Measurements from ENCODE around the gene ZNF467.

The ZNF467 gene

DNA sequence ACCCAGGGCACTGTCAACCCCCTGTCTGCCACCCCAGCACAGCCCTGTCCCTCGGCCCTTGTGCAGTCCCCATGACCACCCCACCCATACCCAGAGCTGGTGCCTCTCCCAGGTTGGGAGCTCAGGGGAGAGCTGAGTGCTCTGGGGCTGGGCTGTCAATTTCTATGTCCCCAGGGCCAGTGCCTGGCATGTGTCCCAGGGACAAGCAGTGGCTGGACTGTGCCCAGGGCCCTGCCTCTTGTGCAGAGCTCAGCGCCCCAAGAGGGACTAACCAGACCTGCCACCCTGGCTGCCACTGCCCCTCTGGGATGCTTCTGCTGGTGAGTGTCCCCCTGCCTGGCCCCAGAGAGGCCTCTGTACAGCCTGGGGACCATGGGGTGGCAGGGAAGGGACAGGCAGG, 35.8 kb upstream of the ZNF467 start:
- ChIA-PET CTCF (interaction anchor here (1.0 to 1.1 kb wide), 2 partner anchors 15 to 29 kb away, joined by 3 to 5 read pairs; no protein-coding TSS in a partner anchor), POLR2A (no interaction called here)
- TF ChIP-seq, protein P1, sequence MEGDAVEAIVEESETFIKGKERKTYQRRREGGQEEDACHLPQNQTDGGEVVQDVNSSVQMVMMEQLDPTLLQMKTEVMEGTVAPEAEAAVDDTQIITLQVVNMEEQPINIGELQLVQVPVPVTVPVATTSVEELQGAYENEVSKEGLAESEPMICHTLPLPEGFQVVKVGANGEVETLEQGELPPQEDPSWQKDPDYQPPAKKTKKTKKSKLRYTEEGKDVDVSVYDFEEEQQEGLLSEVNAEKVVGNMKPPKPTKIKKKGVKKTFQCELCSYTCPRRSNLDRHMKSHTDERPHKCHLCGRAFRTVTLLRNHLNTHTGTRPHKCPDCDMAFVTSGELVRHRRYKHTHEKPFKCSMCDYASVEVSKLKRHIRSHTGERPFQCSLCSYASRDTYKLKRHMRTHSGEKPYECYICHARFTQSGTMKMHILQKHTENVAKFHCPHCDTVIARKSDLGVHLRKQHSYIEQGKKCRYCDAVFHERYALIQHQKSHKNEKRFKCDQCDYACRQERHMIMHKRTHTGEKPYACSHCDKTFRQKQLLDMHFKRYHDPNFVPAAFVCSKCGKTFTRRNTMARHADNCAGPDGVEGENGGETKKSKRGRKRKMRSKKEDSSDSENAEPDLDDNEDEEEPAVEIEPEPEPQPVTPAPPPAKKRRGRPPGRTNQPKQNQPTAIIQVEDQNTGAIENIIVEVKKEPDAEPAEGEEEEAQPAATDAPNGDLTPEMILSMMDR (IDR thresholded peaks at IDR 0.05; ENCODE audit: insufficient read depth, low read length, missing control alignments) = no peak
- H3K4me3 ChIP-seq (ENCODE audit: low read depth, low read length) = no peak overlapping the region
- no peak for DNase-seq (ENCODE audit: low read depth, low spot score)

DNA sequence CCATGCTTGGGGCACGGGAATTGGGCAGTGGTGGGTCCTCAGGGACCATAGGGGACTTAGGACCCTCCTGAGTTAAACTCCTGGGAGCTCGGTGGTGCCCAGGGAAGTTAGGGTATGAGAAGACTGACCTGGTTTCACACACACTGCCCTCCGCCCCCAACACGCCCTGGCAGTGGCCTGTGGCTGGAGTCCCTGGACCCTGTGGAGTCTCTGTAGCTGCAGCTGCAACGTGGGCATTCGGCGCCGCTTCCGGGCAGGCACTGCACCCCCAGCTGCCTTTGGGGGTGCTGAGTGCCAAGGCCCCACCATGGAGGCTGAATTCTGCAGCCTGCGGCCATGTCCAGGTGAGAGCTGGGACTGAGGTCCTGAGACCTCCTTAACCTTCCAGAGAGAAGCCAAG, 34.9 kb upstream of the ZNF467 start:
- H3K4me3 ChIP-seq (ENCODE audit: low read depth, low read length) = no peak overlapping the region
- POLR2A ChIA-PET = no interaction called here
- TF ChIP-seq, protein P1 (IDR thresholded peaks at IDR 0.05; ENCODE audit: insufficient read depth, low read length, missing control alignments) = no peak
- DNase-seq (ENCODE audit: low read depth, low spot score) = no peak
- CTCF ChIA-PET = interaction anchor here (1.0 to 2.4 kb wide), 5 partner anchors 9 to 20 kb away, joined by 3 to 12 read pairs (median 5); no protein-coding TSS in a partner anchor

DNA sequence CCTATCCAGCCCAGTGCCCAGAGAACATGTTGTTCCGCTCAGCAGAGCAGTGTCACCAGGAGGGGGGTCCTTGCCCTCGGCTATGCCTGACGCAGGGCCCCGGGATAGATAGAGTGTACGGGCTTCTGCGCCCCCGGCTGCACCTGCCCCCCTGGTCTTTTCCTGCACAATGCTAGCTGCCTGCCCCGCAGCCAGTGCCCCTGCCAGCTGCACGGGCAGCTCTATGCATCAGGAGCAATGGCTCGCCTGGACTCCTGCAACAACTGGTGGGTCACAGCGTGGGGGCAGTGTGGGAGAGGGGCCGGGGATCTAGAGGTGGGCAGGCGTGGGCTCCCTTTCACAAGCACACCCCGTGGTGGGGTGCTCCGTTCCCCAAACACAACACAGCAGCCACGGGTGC, 33.3 kb upstream of the ZNF467 start:
- POLR2A ChIA-PET = no interaction called here
- CTCF ChIA-PET = interaction anchor here (1.1 to 2.4 kb wide), 12 partner anchors 11 to 77 kb away, joined by 3 to 12 read pairs (median 4); partner anchors contain the start of gene ZNF862
- DNase-seq (ENCODE audit: low read depth, low spot score) = no peak
- TF ChIP-seq, protein P1 (IDR thresholded peaks at IDR 0.05; ENCODE audit: insufficient read depth, low read length, missing control alignments) = no peak
- no peak overlapping the region for H3K4me3 ChIP-seq (ENCODE audit: low read depth, low read length)

DNA sequence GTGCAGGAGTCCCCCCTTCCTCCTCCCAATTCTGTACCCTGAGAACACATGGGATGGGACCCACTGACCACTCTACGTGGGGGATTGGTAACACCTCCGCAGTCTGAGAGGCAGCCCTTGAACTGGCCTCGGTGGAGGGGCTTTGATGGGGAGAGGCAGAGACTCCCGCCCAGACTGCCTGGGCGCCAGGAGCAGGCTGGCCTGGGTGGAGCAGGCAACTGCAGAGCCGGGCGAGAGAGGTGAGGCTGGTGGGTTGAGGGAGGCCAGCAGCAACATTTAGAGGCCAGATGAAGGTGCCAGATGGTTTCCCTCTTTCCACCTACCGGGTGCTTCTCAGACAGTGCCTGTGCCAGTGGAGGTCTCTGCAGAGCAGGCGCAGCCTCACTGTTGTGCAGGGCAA, 30.7 kb upstream of the ZNF467 start:
- no peak for DNase-seq (ENCODE audit: low read depth, low spot score)
- H3K4me3 ChIP-seq (ENCODE audit: low read depth, low read length) = no peak overlapping the region
- ChIA-PET CTCF (no interaction called here), POLR2A (no interaction called here)
- TF ChIP-seq, protein P1 (IDR thresholded peaks at IDR 0.05; ENCODE audit: insufficient read depth, low read length, missing control alignments) = no peak

DNA sequence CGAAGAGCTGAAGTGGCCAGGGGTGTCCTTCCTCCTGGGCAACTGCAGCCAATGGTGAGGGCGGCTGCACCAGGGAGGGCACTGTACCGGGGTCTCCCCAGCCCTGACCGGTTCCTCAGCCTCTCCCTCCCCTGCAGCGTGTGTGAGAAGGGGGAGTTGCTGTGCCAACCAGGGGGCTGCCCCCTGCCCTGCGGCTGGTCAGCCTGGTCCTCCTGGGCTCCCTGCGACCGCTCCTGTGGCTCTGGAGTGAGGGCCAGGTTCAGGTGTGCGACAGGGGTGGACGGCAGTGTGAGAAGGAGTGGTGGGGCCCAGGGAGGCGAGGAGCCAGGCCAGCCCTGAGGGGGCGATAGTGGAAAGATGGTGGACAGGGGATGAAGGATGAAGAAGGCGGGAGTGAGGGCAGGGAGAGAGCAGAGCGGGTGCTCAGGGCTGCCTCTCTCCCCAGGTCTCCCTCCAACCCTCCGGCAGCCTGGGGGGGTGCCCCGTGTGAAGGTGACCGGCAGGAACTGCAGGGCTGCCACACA, 30.2 kb upstream of the ZNF467 start:
- H3K4me3 ChIP-seq (ENCODE audit: low read depth, low read length) = no peak overlapping the region
- ChIA-PET CTCF (no interaction called here), POLR2A (no interaction called here)
- DNase-seq (ENCODE audit: low read depth, low spot score) = no peak
- TF ChIP-seq, protein P1 (IDR thresholded peaks at IDR 0.05; ENCODE audit: insufficient read depth, low read length, missing control alignments) = no peak

DNA sequence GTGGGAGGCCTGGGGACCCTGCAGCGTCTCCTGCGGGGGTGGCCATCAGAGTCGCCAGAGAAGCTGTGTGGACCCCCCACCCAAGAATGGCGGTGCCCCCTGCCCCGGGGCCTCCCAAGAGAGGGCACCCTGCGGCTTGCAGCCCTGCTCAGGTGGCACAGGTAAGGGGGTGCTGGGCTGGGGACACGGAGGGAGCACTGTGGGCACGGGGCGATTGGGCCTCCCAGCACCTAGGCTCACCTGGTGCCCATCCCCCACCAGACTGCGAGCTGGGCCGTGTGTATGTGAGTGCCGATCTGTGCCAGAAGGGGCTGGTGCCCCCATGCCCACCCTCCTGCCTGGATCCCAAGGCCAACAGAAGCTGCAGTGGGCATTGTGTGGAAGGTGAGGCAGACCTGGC, 29.6 kb upstream of the ZNF467 start:
- TF ChIP-seq, protein P1 (IDR thresholded peaks at IDR 0.05; ENCODE audit: insufficient read depth, low read length, missing control alignments) = no peak
- POLR2A ChIA-PET = no interaction called here
- H3K4me3 ChIP-seq (ENCODE audit: low read depth, low read length) = no peak overlapping the region
- CTCF ChIA-PET = no interaction called here
- DNase-seq (ENCODE audit: low read depth, low spot score) = no peak
